ENCODE measurements around the gene WWC2.
"Not testable (repeated sequence)": the region's sequence is repeated elsewhere in the genome, so short reads cannot be mapped to it uniquely, and the experiment has no call there.

Gene WWC2

GRCh38 chr4:183182873-183183725, 84.0 kb downstream of the WWC2 start:
- peak; percentile 96 for DNase-seq (ENCODE audit: low read depth, low spot score)
- Histone ChIP-seq H3K27me3 (ENCODE audit: control insufficient read depth, insufficient read depth, low read length) (no peaks in the 10 kb centered on the region), H3K9me3 (ENCODE audit: control insufficient read depth, insufficient read depth, low read length) (no peaks in the 10 kb centered on the region), H3K4me3 (ENCODE audit: low read length) (peak overlapping the region; percentile 3; the same call in 1 of the 2 replicates), H3K4me1 (ENCODE audit: control insufficient read depth, insufficient read depth, low read length) (peaks cover 11% of the 10 kb centered on the region), H3K36me3 (ENCODE audit: control insufficient read depth, insufficient read depth, low read length) (no peaks in the 10 kb centered on the region), H3K27ac (ENCODE audit: low read length) (no peak overlapping the region)
- no CpG with 5 or more reads among the region's 14 CpGs for WGBS (ENCODE audit: insufficient coverage, insufficient read length)

GRCh38 chr4:183183906-183184535, 85.0 kb downstream of the WWC2 start:
- Histone ChIP-seq H3K4me1 (ENCODE audit: control insufficient read depth, insufficient read depth, low read length) (peaks cover 9% of the 10 kb centered on the region; the same call in 1 of the 2 replicates), H3K4me3 (ENCODE audit: low read length) (no peak overlapping the region), H3K36me3 (ENCODE audit: control insufficient read depth, insufficient read depth, low read length) (no peaks in the 10 kb centered on the region), H3K27me3 (ENCODE audit: control insufficient read depth, insufficient read depth, low read length) (no peaks in the 10 kb centered on the region), H3K27ac (ENCODE audit: low read length) (no peak overlapping the region), H3K9me3 (ENCODE audit: control insufficient read depth, insufficient read depth, low read length) (no peaks in the 10 kb centered on the region)
- WGBS (ENCODE audit: insufficient coverage, insufficient read length) = no CpG with 5 or more reads among the region's 4 CpGs
- no peak for DNase-seq (ENCODE audit: low read depth, low spot score)

- Histone ChIP-seq H3K4me3 (ENCODE audit: low read length) (no peak overlapping the region), H3K9me3 (ENCODE audit: control insufficient read depth, insufficient read depth, low read length) (no peaks in the 10 kb centered on the region), H3K4me1 (ENCODE audit: control insufficient read depth, insufficient read depth, low read length) (peaks cover 8% of the 10 kb centered on the region; the same call in 1 of the 2 replicates), H3K36me3 (ENCODE audit: control insufficient read depth, insufficient read depth, low read length) (no peaks in the 10 kb centered on the region), H3K27ac (ENCODE audit: low read length) (no peak overlapping the region), H3K27me3 (ENCODE audit: control insufficient read depth, insufficient read depth, low read length) (no peaks in the 10 kb centered on the region)
- DNase-seq (ENCODE audit: low read depth, low spot score) = no peak
- no CpG with 5 or more reads among the region's 5 CpGs for WGBS (ENCODE audit: insufficient coverage, insufficient read length)
These were observed 86.0 kb downstream of the WWC2 start for GRCh38 chr4:183185018-183185417.

- WGBS (ENCODE audit: insufficient coverage, insufficient read length) = no CpG with 5 or more reads among the region's 2 CpGs
- Histone ChIP-seq H3K4me3 (ENCODE audit: low read length) (no peak overlapping the region), H3K27me3 (ENCODE audit: control insufficient read depth, insufficient read depth, low read length) (no peaks in the 10 kb centered on the region), H3K27ac (ENCODE audit: low read length) (no peak overlapping the region), H3K36me3 (ENCODE audit: control insufficient read depth, insufficient read depth, low read length) (no peaks in the 10 kb centered on the region), H3K4me1 (ENCODE audit: control insufficient read depth, insufficient read depth, low read length) (peaks cover 8% of the 10 kb centered on the region; the same call in 1 of the 2 replicates), H3K9me3 (ENCODE audit: control insufficient read depth, insufficient read depth, low read length) (no peaks in the 10 kb centered on the region)
- DNase-seq (ENCODE audit: low read depth, low spot score) = no peak
These were observed 86.5 kb downstream of the WWC2 start for GRCh38 chr4:183185559-183185958.

GRCh38 chr4:183186813-183187212, 87.8 kb downstream of the WWC2 start:
- no CpG with 5 or more reads among the region's 4 CpGs for WGBS (ENCODE audit: insufficient coverage, insufficient read length)
- DNase-seq (ENCODE audit: low read depth, low spot score) = no peak
- no peak overlapping the region for H3K27ac ChIP-seq (ENCODE audit: low read length)
- H3K27me3 ChIP-seq (ENCODE audit: control insufficient read depth, insufficient read depth, low read length) = no peaks in the 10 kb centered on the region
- H3K36me3 ChIP-seq (ENCODE audit: control insufficient read depth, insufficient read depth, low read length) = no peaks in the 10 kb centered on the region
- peaks cover 5% of the 10 kb centered on the region; the same call in 1 of the 2 replicates for H3K4me1 ChIP-seq (ENCODE audit: control insufficient read depth, insufficient read depth, low read length)
- no peaks in the 10 kb centered on the region for H3K9me3 ChIP-seq (ENCODE audit: control insufficient read depth, insufficient read depth, low read length)
- no peak overlapping the region for H3K4me3 ChIP-seq (ENCODE audit: low read length)

GRCh38 chr4:183190900-183191527, 92.0 kb downstream of the WWC2 start:
- WGBS (ENCODE audit: insufficient coverage, insufficient read length) = no CpG with 5 or more reads among the region's 4 CpGs
- H3K4me3 ChIP-seq (ENCODE audit: low read length) = no peak overlapping the region
- no peak overlapping the region for H3K27ac ChIP-seq (ENCODE audit: low read length)
- DNase-seq (ENCODE audit: low read depth, low spot score) = no peak
- peaks cover 4% of the 10 kb centered on the region; the same call in 1 of the 2 replicates for H3K4me1 ChIP-seq (ENCODE audit: control insufficient read depth, insufficient read depth, low read length)
- no peaks in the 10 kb centered on the region for H3K27me3 ChIP-seq (ENCODE audit: control insufficient read depth, insufficient read depth, low read length)
- H3K36me3 ChIP-seq (ENCODE audit: control insufficient read depth, insufficient read depth, low read length) = no peaks in the 10 kb centered on the region
- no peaks in the 10 kb centered on the region for H3K9me3 ChIP-seq (ENCODE audit: control insufficient read depth, insufficient read depth, low read length)

GRCh38 chr4:183191630-183192029, 92.6 kb downstream of the WWC2 start:
- no peaks in the 10 kb centered on the region for H3K36me3 ChIP-seq (ENCODE audit: control insufficient read depth, insufficient read depth, low read length)
- H3K27ac ChIP-seq (ENCODE audit: low read length) = no peak overlapping the region
- H3K27me3 ChIP-seq (ENCODE audit: control insufficient read depth, insufficient read depth, low read length) = no peaks in the 10 kb centered on the region
- no peak overlapping the region for H3K4me3 ChIP-seq (ENCODE audit: low read length)
- H3K9me3 ChIP-seq (ENCODE audit: control insufficient read depth, insufficient read depth, low read length) = no peaks in the 10 kb centered on the region
- no peak for DNase-seq (ENCODE audit: low read depth, low spot score)
- H3K4me1 ChIP-seq (ENCODE audit: control insufficient read depth, insufficient read depth, low read length) = peaks cover 2% of the 10 kb centered on the region; the same call in 1 of the 2 replicates
- no CpG with 5 or more reads among the region's 5 CpGs for WGBS (ENCODE audit: insufficient coverage, insufficient read length)

- no peak overlapping the region for H3K27ac ChIP-seq (ENCODE audit: low read length)
- no CpG with 5 or more reads among the region's 2 CpGs for WGBS (ENCODE audit: insufficient coverage, insufficient read length)
- H3K4me1 ChIP-seq (ENCODE audit: control insufficient read depth, insufficient read depth, low read length) = no peaks in the 10 kb centered on the region
- no peaks in the 10 kb centered on the region for H3K9me3 ChIP-seq (ENCODE audit: control insufficient read depth, insufficient read depth, low read length)
- H3K36me3 ChIP-seq (ENCODE audit: control insufficient read depth, insufficient read depth, low read length) = no peaks in the 10 kb centered on the region
- no peak for DNase-seq (ENCODE audit: low read depth, low spot score)
- H3K27me3 ChIP-seq (ENCODE audit: control insufficient read depth, insufficient read depth, low read length) = no peaks in the 10 kb centered on the region
- H3K4me3 ChIP-seq (ENCODE audit: low read length) = no peak overlapping the region
These were observed 93.5 kb downstream of the WWC2 start for GRCh38 chr4:183192571-183192970.

- not testable (repeated sequence) for H3K27me3 ChIP-seq (ENCODE audit: control insufficient read depth, insufficient read depth, low read length); DNase-seq (ENCODE audit: low read depth, low spot score); H3K9me3 ChIP-seq (ENCODE audit: control insufficient read depth, insufficient read depth, low read length); H3K27ac ChIP-seq (ENCODE audit: low read length); H3K4me3 ChIP-seq (ENCODE audit: low read length); H3K36me3 ChIP-seq (ENCODE audit: control insufficient read depth, insufficient read depth, low read length); H3K4me1 ChIP-seq (ENCODE audit: control insufficient read depth, insufficient read depth, low read length)
- no CpG with 5 or more reads among the region's 6 CpGs for WGBS (ENCODE audit: insufficient coverage, insufficient read length)
These were observed 94.8 kb downstream of the WWC2 start for GRCh38 chr4:183193730-183194338.

- no peak overlapping the region for H3K27ac ChIP-seq (ENCODE audit: low read length)
- no peaks in the 10 kb centered on the region for H3K9me3 ChIP-seq (ENCODE audit: control insufficient read depth, insufficient read depth, low read length)
- no peaks in the 10 kb centered on the region for H3K36me3 ChIP-seq (ENCODE audit: control insufficient read depth, insufficient read depth, low read length)
- H3K4me1 ChIP-seq (ENCODE audit: control insufficient read depth, insufficient read depth, low read length) = 0 out of 2 replicates have a peak, but pooled peaks cover 1% of the 10 kb centered on the region
- H3K27me3 ChIP-seq (ENCODE audit: control insufficient read depth, insufficient read depth, low read length) = no peaks in the 10 kb centered on the region
- no peak for DNase-seq (ENCODE audit: low read depth, low spot score)
- WGBS (ENCODE audit: insufficient coverage, insufficient read length) = no CpG with 5 or more reads among the region's 3 CpGs
- H3K4me3 ChIP-seq (ENCODE audit: low read length) = no peak overlapping the region
These were observed 96.5 kb downstream of the WWC2 start for GRCh38 chr4:183195534-183195933.
